Measurements from ENCODE around the gene LHFPL3. TPM values are rescaled to one million over a fixed set of nuclear protein-coding genes. Genes with fewer than 3 reads are reported as not detected.

LHFPL3 gene
- total RNA-seq, 4 donors from 2014 or later = not detected

- intact Hi-C loops (cut with DNase I) = no loop called here
Observed at GRCh38 chr7:104482362-104483037, 154.1 kb downstream of the LHFPL3 start.

GRCh38 chr7:104486931-104487330 lies 158.5 kb downstream of the LHFPL3 start:
- H3K4me1 ChIP-seq = peaks cover 0 to 9% of the 10 kb centered on the region in 2 donors
- no peak overlapping the region for H3K27ac ChIP-seq
- intact Hi-C loops (cut with DNase I) = no loop called here
- no peak overlapping the region for H3K4me3 ChIP-seq (replicated peaks in 1 of 3)
- DNase-seq = no peak
- H3K36me3 ChIP-seq = no peaks in the 10 kb centered on the region
- no peaks in the 10 kb centered on the region for H3K9me3 ChIP-seq
- WGBS, 2 donors = 65 to 70% methylated on average over 1 of the region's 1 CpG
- no peaks in the 10 kb centered on the region for H3K27me3 ChIP-seq
- TF ChIP-seq POLR2A (IDR thresholded peaks at IDR 0.05) (no peak), CTCF (IDR thresholded peaks at IDR 0.05) (no peak)

More at GRCh38 chr7:104482362-104483037, 154.1 kb downstream of the LHFPL3 start:
- H3K9me3 ChIP-seq = no peaks in the 10 kb centered on the region
- H3K4me1 ChIP-seq = peaks cover 6 to 15% of the 10 kb centered on the region in 2 donors
- H3K27ac ChIP-seq = no peak overlapping the region
- DNase-seq = peak in 1 of 2 donors; percentile 17
- 74 to 76% methylated on average over 6 of the region's 6 CpGs for WGBS, 2 donors
- no peak for TF ChIP-seq POLR2A (IDR thresholded peaks at IDR 0.05)
- TF ChIP-seq CTCF (IDR thresholded peaks at IDR 0.05) = no peak
- H3K27me3 ChIP-seq = no peaks in the 10 kb centered on the region
- H3K36me3 ChIP-seq = no peaks in the 10 kb centered on the region
- no peak overlapping the region for H3K4me3 ChIP-seq (replicated peaks in 1 of 3)

- TF ChIP-seq CTCF (IDR thresholded peaks at IDR 0.05) (no peak), POLR2A (IDR thresholded peaks at IDR 0.05) (no peak)
- WGBS, 2 donors = 48 to 49% methylated on average over 1 of the region's 1 CpG
- H3K4me3 ChIP-seq (replicated peaks in 1 of 3) = no peak overlapping the region
- no peaks in the 10 kb centered on the region for H3K9me3 ChIP-seq
- H3K36me3 ChIP-seq = no peaks in the 10 kb centered on the region
- DNase-seq = no peak
- H3K27ac ChIP-seq = no peak overlapping the region
- intact Hi-C loops (cut with DNase I) = no loop called here
- peaks cover 0 to 6% of the 10 kb centered on the region in 2 donors for H3K4me1 ChIP-seq
- H3K27me3 ChIP-seq = no peaks in the 10 kb centered on the region
Observed at GRCh38 chr7:104487642-104488041, 159.2 kb downstream of the LHFPL3 start.

- Histone ChIP-seq H3K4me1 (no peaks in the 10 kb centered on the region), H3K27ac (no peak overlapping the region), H3K9me3 (no peaks in the 10 kb centered on the region), H3K27me3 (no peaks in the 10 kb centered on the region), H3K4me3 (replicated peaks in 1 of 3) (no peak overlapping the region), H3K36me3 (no peaks in the 10 kb centered on the region)
- TF ChIP-seq POLR2A (IDR thresholded peaks at IDR 0.05) = no peak
- no peak for TF ChIP-seq CTCF (IDR thresholded peaks at IDR 0.05)
- DNase-seq = no peak
- intact Hi-C loops (cut with DNase I) = no loop called here
- WGBS, 2 donors = 74 to 82% methylated on average over 3 of the region's 3 CpGs
Observed at GRCh38 chr7:104497379-104497967, 169.1 kb downstream of the LHFPL3 start.

GRCh38 chr7:104499975-104500374 lies 171.6 kb downstream of the LHFPL3 start:
- Histone ChIP-seq H3K9me3 (no peaks in the 10 kb centered on the region), H3K4me1 (no peaks in the 10 kb centered on the region), H3K27me3 (no peaks in the 10 kb centered on the region), H3K4me3 (replicated peaks in 1 of 3) (no peak overlapping the region), H3K36me3 (no peaks in the 10 kb centered on the region), H3K27ac (no peak overlapping the region)
- DNase-seq = no peak
- intact Hi-C loops (cut with DNase I) = no loop called here
- 79 to 92% methylated on average over 5 of the region's 5 CpGs for WGBS, 2 donors
- no peak for TF ChIP-seq POLR2A (IDR thresholded peaks at IDR 0.05)
- no peak for TF ChIP-seq CTCF (IDR thresholded peaks at IDR 0.05)

All from thyroid gland (tissue), 4 donors.